ENCODE results near the gene PIK3R1. TPM values are rescaled to one million over a fixed set of nuclear protein-coding genes. Genes with fewer than 3 reads are reported as not detected.
A peak's percentile ranks its signal among the peaks of the same experiment; 100 is the strongest.

The PIK3R1 gene
- total RNA-seq, 1 donor: 26.8 TPM

DNA sequence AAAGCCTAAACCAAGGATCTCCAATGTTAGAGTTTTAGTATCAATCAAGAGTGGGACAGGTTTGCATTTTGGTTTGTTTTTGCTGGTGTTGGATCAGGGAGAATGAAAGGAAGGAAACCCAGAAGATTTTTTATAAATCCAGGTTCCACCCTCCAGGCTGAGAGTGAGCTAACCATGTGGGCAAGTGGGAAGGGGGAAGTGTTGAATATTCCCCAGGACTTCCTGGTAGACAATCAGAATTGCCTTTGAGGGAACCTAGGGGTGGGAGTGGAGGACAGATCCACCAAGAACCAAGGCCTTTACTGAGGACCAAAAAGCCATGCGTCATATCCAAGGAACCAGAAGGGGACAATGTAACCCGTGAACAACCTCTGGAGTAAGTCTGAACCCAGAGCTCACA lies 33.5 kb upstream of the PIK3R1 start:
- H3K4me3 ChIP-seq (ENCODE audit: insufficient read depth, low read length): no peak overlapping the region
- peaks cover 4% of the 10 kb centered on the region for H3K4me1 ChIP-seq (ENCODE audit: insufficient read depth, low read length)
- no peaks in the 10 kb centered on the region for H3K9me3 ChIP-seq (ENCODE audit: low read depth, low read length)
- no peak for DNase-seq (ENCODE audit: insufficient read length, low spot score, missing footprints)
- H4K20me1 ChIP-seq (ENCODE audit: insufficient read depth, low read length): no peaks in the 10 kb centered on the region
- H3K27me3 ChIP-seq (ENCODE audit: insufficient read depth, low read length): no peaks in the 10 kb centered on the region
- H3K27ac ChIP-seq (ENCODE audit: low read depth, low read length): no peak overlapping the region
- H2AFZ ChIP-seq (ENCODE audit: low read length): no peak overlapping the region
- TF ChIP-seq, protein P1, sequence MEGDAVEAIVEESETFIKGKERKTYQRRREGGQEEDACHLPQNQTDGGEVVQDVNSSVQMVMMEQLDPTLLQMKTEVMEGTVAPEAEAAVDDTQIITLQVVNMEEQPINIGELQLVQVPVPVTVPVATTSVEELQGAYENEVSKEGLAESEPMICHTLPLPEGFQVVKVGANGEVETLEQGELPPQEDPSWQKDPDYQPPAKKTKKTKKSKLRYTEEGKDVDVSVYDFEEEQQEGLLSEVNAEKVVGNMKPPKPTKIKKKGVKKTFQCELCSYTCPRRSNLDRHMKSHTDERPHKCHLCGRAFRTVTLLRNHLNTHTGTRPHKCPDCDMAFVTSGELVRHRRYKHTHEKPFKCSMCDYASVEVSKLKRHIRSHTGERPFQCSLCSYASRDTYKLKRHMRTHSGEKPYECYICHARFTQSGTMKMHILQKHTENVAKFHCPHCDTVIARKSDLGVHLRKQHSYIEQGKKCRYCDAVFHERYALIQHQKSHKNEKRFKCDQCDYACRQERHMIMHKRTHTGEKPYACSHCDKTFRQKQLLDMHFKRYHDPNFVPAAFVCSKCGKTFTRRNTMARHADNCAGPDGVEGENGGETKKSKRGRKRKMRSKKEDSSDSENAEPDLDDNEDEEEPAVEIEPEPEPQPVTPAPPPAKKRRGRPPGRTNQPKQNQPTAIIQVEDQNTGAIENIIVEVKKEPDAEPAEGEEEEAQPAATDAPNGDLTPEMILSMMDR (IDR thresholded peaks at IDR 0.05; ENCODE audit: extremely low read depth, low read depth, low read length): no peak
- H3K36me3 ChIP-seq (ENCODE audit: insufficient read depth, low read length): no peaks in the 10 kb centered on the region
- no peaks in the 10 kb centered on the region for H3K79me2 ChIP-seq (ENCODE audit: insufficient read depth, low read length)
- H3K4me2 ChIP-seq (ENCODE audit: insufficient read depth, low read length): no peak overlapping the region

- H3K4me2 ChIP-seq (ENCODE audit: insufficient read depth, low read length): no peak overlapping the region
- H3K9me3 ChIP-seq (ENCODE audit: low read depth, low read length): no peaks in the 10 kb centered on the region
- no peaks in the 10 kb centered on the region for H3K27me3 ChIP-seq (ENCODE audit: insufficient read depth, low read length)
- TF ChIP-seq, protein P1 (IDR thresholded peaks at IDR 0.05; ENCODE audit: extremely low read depth, low read depth, low read length): no peak
- H2AFZ ChIP-seq (ENCODE audit: low read length): no peak overlapping the region
- H3K27ac ChIP-seq (ENCODE audit: low read depth, low read length): no peak overlapping the region
- H4K20me1 ChIP-seq (ENCODE audit: insufficient read depth, low read length): no peaks in the 10 kb centered on the region
- no peaks in the 10 kb centered on the region for H3K79me2 ChIP-seq (ENCODE audit: insufficient read depth, low read length)
- H3K36me3 ChIP-seq (ENCODE audit: insufficient read depth, low read length): no peaks in the 10 kb centered on the region
- H3K4me3 ChIP-seq (ENCODE audit: insufficient read depth, low read length): no peak overlapping the region
- DNase-seq (ENCODE audit: insufficient read length, low spot score, missing footprints): no peak
- peaks cover 8% of the 10 kb centered on the region for H3K4me1 ChIP-seq (ENCODE audit: insufficient read depth, low read length)
Observed at GRCh38 chr5:68182534-68182933, 33.0 kb upstream of the PIK3R1 start.

GRCh38 chr5:68187268-68188055 lies 28.1 kb upstream of the PIK3R1 start:
- TF ChIP-seq, protein P1 (IDR thresholded peaks at IDR 0.05; ENCODE audit: extremely low read depth, low read depth, low read length): no peak
- H3K4me2 ChIP-seq (ENCODE audit: insufficient read depth, low read length): peak overlapping the region; percentile 75
- DNase-seq (ENCODE audit: insufficient read length, low spot score, missing footprints): peak; percentile 90
- H3K4me1 ChIP-seq (ENCODE audit: insufficient read depth, low read length): peaks cover 14% of the 10 kb centered on the region
- H4K20me1 ChIP-seq (ENCODE audit: insufficient read depth, low read length): no peaks in the 10 kb centered on the region
- no peak overlapping the region for H3K27ac ChIP-seq (ENCODE audit: low read depth, low read length)
- H3K79me2 ChIP-seq (ENCODE audit: insufficient read depth, low read length): no peaks in the 10 kb centered on the region
- H3K4me3 ChIP-seq (ENCODE audit: insufficient read depth, low read length): peak overlapping the region; percentile 69
- no peaks in the 10 kb centered on the region for H3K36me3 ChIP-seq (ENCODE audit: insufficient read depth, low read length)
- no peaks in the 10 kb centered on the region for H3K9me3 ChIP-seq (ENCODE audit: low read depth, low read length)
- H2AFZ ChIP-seq (ENCODE audit: low read length): peak overlapping the region; percentile 83
- no peaks in the 10 kb centered on the region for H3K27me3 ChIP-seq (ENCODE audit: insufficient read depth, low read length)

GRCh38 chr5:68189171-68189570 lies 26.4 kb upstream of the PIK3R1 start:
- H3K4me2 ChIP-seq (ENCODE audit: insufficient read depth, low read length): no peak overlapping the region
- no peaks in the 10 kb centered on the region for H3K9me3 ChIP-seq (ENCODE audit: low read depth, low read length)
- no peak for DNase-seq (ENCODE audit: insufficient read length, low spot score, missing footprints)
- H3K36me3 ChIP-seq (ENCODE audit: insufficient read depth, low read length): no peaks in the 10 kb centered on the region
- H2AFZ ChIP-seq (ENCODE audit: low read length): no peak overlapping the region
- H3K79me2 ChIP-seq (ENCODE audit: insufficient read depth, low read length): no peaks in the 10 kb centered on the region
- H3K4me1 ChIP-seq (ENCODE audit: insufficient read depth, low read length): peaks cover 27% of the 10 kb centered on the region
- no peaks in the 10 kb centered on the region for H4K20me1 ChIP-seq (ENCODE audit: insufficient read depth, low read length)
- TF ChIP-seq, protein P1 (IDR thresholded peaks at IDR 0.05; ENCODE audit: extremely low read depth, low read depth, low read length): no peak
- H3K4me3 ChIP-seq (ENCODE audit: insufficient read depth, low read length): no peak overlapping the region
- H3K27me3 ChIP-seq (ENCODE audit: insufficient read depth, low read length): no peaks in the 10 kb centered on the region
- no peak overlapping the region for H3K27ac ChIP-seq (ENCODE audit: low read depth, low read length)
